HG03066 (cell line): ENCODE measurements around the gene DYNC1LI2.

Source experiments
- ATAC-seq: cut with Tn5 transposase; IDR thresholded peaks from one replicate; pipeline ENCODE4 v1.9.1; 2021; ENCODE audit warnings: low read depth; ENCODE audit not compliant: unreplicated experiment

DYNC1LI2 gene

GRCh38 chr16:66741169-66741900 is 10.1 kb downstream of the DYNC1LI2 start:
- no peak for ATAC-seq

- ATAC-seq = no peak
Observed at GRCh38 chr16:66740533-66740932, 10.9 kb downstream of the DYNC1LI2 start.

- ATAC-seq = no peak
Observed at GRCh38 chr16:66740010-66740409, 11.4 kb downstream of the DYNC1LI2 start.

GRCh38 chr16:66735891-66736290 is 15.5 kb downstream of the DYNC1LI2 start:
- no peak for ATAC-seq

- ATAC-seq = no peak
Observed at GRCh38 chr16:66731101-66731500, 20.3 kb downstream of the DYNC1LI2 start.

- no peak for ATAC-seq
Observed at GRCh38 chr16:66728804-66729203, 22.6 kb downstream of the DYNC1LI2 start.

GRCh38 chr16:66728117-66728787 is 23.2 kb downstream of the DYNC1LI2 start:
- no peak for ATAC-seq

GRCh38 chr16:66720766-66721165 is 30.6 kb downstream of the DYNC1LI2 start:
- ATAC-seq = no peak

- no peak for ATAC-seq
Observed at GRCh38 chr16:66719246-66719645, 32.2 kb downstream of the DYNC1LI2 start.

- no peak for ATAC-seq
Observed at GRCh38 chr16:66717776-66718175, 33.6 kb downstream of the DYNC1LI2 start.

- no peak for ATAC-seq
Observed at GRCh38 chr16:66717112-66717675, 34.2 kb downstream of the DYNC1LI2 start.

- no peak for ATAC-seq
Observed at GRCh38 chr16:66714654-66715307, 36.6 kb downstream of the DYNC1LI2 start.

GRCh38 chr16:66714062-66714461 is 37.3 kb downstream of the DYNC1LI2 start:
- ATAC-seq = no peak

GRCh38 chr16:66713076-66713475 is 38.3 kb downstream of the DYNC1LI2 start:
- no peak for ATAC-seq

GRCh38 chr16:66712512-66712911 is 38.9 kb downstream of the DYNC1LI2 start:
- no peak for ATAC-seq

- ATAC-seq = no peak
Observed at GRCh38 chr16:66711581-66711980, 39.8 kb downstream of the DYNC1LI2 start.

- ATAC-seq = no peak
Observed at GRCh38 chr16:66706506-66706880, 44.9 kb downstream of the DYNC1LI2 start.

- no peak for ATAC-seq
Observed at GRCh38 chr16:66705790-66706505, 45.5 kb downstream of the DYNC1LI2 start.

GRCh38 chr16:66703406-66704215 is 47.8 kb downstream of the DYNC1LI2 start:
- no peak for ATAC-seq

GRCh38 chr16:66701516-66701915 is 49.9 kb downstream of the DYNC1LI2 start:
- no peak for ATAC-seq
